Mucosa of stomach (tissue), 1 donor: ENCODE results near the gene SEC16A.

ENCODE experiments used
- H3K27me3 ChIP-seq: one replicate; pipeline ENCODE4 v1.7.0; 2013; ENCODE audit warnings: mild to moderate bottlenecking, low read length; ENCODE audit not compliant: control insufficient read depth, insufficient read depth
- H3K36me3 ChIP-seq: one replicate; pipeline ENCODE4 v1.7.0; 2013; ENCODE audit warnings: low read length; ENCODE audit not compliant: control insufficient read depth, insufficient read depth
- H3K4me1 ChIP-seq: one replicate; pipeline ENCODE4 v1.7.0; 2013; ENCODE audit warnings: mild to moderate bottlenecking, low read length; ENCODE audit not compliant: control insufficient read depth, insufficient read depth
- H3K4me3 ChIP-seq: one replicate; pipeline ENCODE4 v1.7.0; 2013; ENCODE audit warnings: low read length
- H3K9ac ChIP-seq: one replicate; pipeline ENCODE4 v1.7.0; 2013; ENCODE audit warnings: mild to moderate bottlenecking, low read length, moderate library complexity
- H3K9me3 ChIP-seq: one replicate; pipeline ENCODE4 v1.7.0; 2013; ENCODE audit warnings: mild to moderate bottlenecking, low read length, moderate library complexity; ENCODE audit not compliant: control insufficient read depth
- donor health status: Pancreatic carcinoma.

Gene SEC16A

DNA sequence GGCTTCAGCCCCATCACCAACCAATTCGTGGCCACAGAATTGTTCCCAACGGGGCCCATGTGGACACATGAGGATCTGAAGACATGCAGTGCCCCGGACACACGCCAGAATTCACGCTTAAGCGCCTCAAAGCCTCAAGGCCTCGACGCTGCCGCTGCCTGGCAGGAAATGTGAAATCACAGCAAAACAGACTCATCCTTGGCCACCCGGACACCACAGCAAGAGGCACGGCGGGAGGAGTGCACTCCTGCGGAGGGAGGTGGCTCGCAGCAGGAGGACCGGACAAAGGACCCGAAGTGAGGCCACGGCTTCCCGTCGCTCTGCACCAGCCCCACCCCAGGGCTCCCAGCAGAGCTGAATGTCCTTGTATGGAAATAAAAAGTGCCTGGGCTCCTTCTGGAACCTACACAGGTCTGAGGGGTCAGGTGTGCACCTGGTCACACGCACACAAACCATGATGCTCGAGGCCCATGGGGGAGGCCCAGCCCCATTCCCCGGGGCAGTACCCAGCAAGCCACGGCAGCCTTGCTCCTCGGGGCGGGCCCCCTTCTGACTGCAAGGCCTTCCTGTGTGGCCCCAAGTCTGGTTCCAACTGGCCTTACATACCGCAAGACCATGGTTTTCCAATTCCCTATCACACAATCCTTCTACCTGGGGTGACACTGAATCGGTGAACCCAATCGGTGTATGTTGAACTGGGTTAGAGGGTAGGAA is 10.0 kb downstream of the SEC16A start:
- Histone ChIP-seq H3K9me3 (no peaks in the 10 kb centered on the region), H3K4me1 (peaks cover 36% of the 10 kb centered on the region), H3K27me3 (no peaks in the 10 kb centered on the region), H3K9ac (no peak overlapping the region), H3K4me3 (no peak overlapping the region), H3K36me3 (peaks cover 59% of the 10 kb centered on the region)

GRCh38 chr9:136471802-136472487 is 10.9 kb downstream of the SEC16A start:
- Histone ChIP-seq H3K9ac (no peak overlapping the region), H3K27me3 (no peaks in the 10 kb centered on the region), H3K4me3 (no peak overlapping the region), H3K4me1 (peaks cover 28% of the 10 kb centered on the region), H3K9me3 (no peaks in the 10 kb centered on the region), H3K36me3 (peaks cover 53% of the 10 kb centered on the region)

GRCh38 chr9:136470792-136471469 is 11.9 kb downstream of the SEC16A start:
- Histone ChIP-seq H3K27me3 (no peaks in the 10 kb centered on the region), H3K4me3 (no peak overlapping the region), H3K9me3 (no peaks in the 10 kb centered on the region), H3K9ac (no peak overlapping the region), H3K36me3 (peaks cover 58% of the 10 kb centered on the region), H3K4me1 (peaks cover 28% of the 10 kb centered on the region)

DNA sequence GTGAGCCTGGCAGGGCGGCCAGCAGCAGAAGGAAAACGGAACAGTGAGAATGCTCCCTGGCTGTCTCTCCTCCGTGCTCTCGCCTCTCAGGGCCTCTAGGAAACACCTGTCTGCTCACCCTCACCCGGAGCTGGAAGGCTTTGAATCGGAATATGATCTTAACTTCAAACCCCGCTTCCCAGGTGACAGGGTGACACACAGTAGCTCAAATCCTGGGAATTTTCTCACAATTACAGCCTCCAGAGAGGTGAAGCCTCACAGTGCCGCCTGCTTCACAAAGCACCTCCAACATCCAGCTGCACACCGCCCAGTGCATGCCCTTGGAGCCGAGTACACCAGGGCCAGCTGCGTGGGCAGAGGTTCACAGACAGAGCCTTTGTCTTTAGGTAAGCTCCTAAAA is 12.5 kb downstream of the SEC16A start:
- no peaks in the 10 kb centered on the region for H3K9me3 ChIP-seq
- H3K4me3 ChIP-seq = no peak overlapping the region
- no peak overlapping the region for H3K9ac ChIP-seq
- peaks cover 57% of the 10 kb centered on the region for H3K36me3 ChIP-seq
- no peaks in the 10 kb centered on the region for H3K27me3 ChIP-seq
- H3K4me1 ChIP-seq = peaks cover 28% of the 10 kb centered on the region

GRCh38 chr9:136467766-136468165 is 15.1 kb downstream of the SEC16A start:
- Histone ChIP-seq H3K4me1 (peaks cover 20% of the 10 kb centered on the region), H3K9ac (no peak overlapping the region), H3K27me3 (no peaks in the 10 kb centered on the region), H3K9me3 (no peaks in the 10 kb centered on the region), H3K4me3 (no peak overlapping the region), H3K36me3 (peaks cover 44% of the 10 kb centered on the region)

DNA sequence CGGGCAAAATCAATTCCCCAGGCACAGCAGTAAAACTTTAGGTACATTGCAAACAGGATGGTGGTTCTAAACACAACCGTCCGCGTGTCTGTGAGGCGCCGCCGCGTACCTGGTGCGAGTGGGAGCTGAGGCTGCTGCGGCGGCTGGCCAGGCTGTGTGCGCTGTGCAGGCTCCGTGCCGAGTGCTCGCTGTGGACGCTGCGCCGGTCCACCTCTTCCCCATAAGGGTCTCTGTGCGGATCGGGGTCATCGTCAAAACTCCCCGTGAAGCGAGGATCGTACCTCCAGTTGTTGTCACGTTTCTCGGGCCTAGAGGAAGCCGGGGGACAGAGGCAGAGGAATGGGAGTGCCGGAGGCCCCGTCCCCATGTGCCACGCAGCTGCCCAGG is 16.7 kb downstream of the SEC16A start:
- H3K9me3 ChIP-seq = no peaks in the 10 kb centered on the region
- no peak overlapping the region for H3K4me3 ChIP-seq
- peaks cover 7% of the 10 kb centered on the region for H3K4me1 ChIP-seq
- peaks cover 36% of the 10 kb centered on the region for H3K36me3 ChIP-seq
- H3K27me3 ChIP-seq = no peaks in the 10 kb centered on the region
- no peak overlapping the region for H3K9ac ChIP-seq

GRCh38 chr9:136465500-136466154 is 17.2 kb downstream of the SEC16A start:
- Histone ChIP-seq H3K36me3 (peaks cover 42% of the 10 kb centered on the region), H3K27me3 (no peaks in the 10 kb centered on the region), H3K9me3 (no peaks in the 10 kb centered on the region), H3K4me3 (no peak overlapping the region), H3K9ac (no peak overlapping the region), H3K4me1 (peaks cover 2% of the 10 kb centered on the region)

GRCh38 chr9:136464241-136464640 is 18.6 kb downstream of the SEC16A start:
- H3K4me3 ChIP-seq = no peak overlapping the region
- H3K9me3 ChIP-seq = no peaks in the 10 kb centered on the region
- H3K4me1 ChIP-seq = no peaks in the 10 kb centered on the region
- no peaks in the 10 kb centered on the region for H3K27me3 ChIP-seq
- peaks cover 43% of the 10 kb centered on the region for H3K36me3 ChIP-seq
- H3K9ac ChIP-seq = no peak overlapping the region

- Histone ChIP-seq H3K27me3 (no peaks in the 10 kb centered on the region), H3K9me3 (no peaks in the 10 kb centered on the region), H3K4me1 (no peaks in the 10 kb centered on the region), H3K9ac (no peak overlapping the region), H3K4me3 (no peak overlapping the region), H3K36me3 (peaks cover 43% of the 10 kb centered on the region)
Observed at GRCh38 chr9:136463578-136463977, 19.3 kb downstream of the SEC16A start.

- H3K9me3 ChIP-seq = no peaks in the 10 kb centered on the region
- H3K4me1 ChIP-seq = no peaks in the 10 kb centered on the region
- H3K9ac ChIP-seq = no peak overlapping the region
- H3K27me3 ChIP-seq = no peaks in the 10 kb centered on the region
- no peak overlapping the region for H3K4me3 ChIP-seq
- peaks cover 45% of the 10 kb centered on the region for H3K36me3 ChIP-seq
Observed at GRCh38 chr9:136462664-136463063, 20.2 kb downstream of the SEC16A start.

DNA sequence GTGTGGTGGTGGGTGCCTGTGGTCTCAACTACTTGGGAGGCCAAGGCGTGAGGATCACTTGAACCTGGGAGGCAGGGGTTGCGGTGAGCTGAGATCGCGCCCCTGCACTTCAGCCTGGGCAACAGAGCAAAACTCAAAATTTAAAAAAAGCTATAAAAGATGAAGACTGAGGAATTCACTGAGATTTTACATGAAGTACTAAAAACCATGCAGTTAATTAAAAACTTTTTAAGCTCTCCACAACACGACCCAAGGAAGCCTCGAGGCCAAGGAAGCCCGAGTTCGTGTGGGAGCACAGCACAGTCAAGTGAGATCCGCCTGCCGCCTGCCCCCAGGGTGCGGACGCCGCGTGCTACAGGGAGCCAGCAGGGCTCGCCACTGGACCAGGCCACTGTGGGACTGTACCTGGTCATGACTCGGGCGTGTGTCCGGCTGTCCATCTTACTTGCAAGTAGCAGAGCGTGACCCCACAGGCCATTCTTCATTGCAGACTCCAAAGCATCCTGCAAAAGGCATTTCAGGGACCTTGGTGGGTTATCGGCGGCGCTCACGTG is 22.0 kb downstream of the SEC16A start:
- H3K4me3 ChIP-seq = no peak overlapping the region
- no peaks in the 10 kb centered on the region for H3K27me3 ChIP-seq
- H3K36me3 ChIP-seq = peaks cover 49% of the 10 kb centered on the region
- no peaks in the 10 kb centered on the region for H3K9me3 ChIP-seq
- no peaks in the 10 kb centered on the region for H3K4me1 ChIP-seq
- H3K9ac ChIP-seq = no peak overlapping the region
